H1 (cell line): ENCODE results near the gene CDH12. TPM values are rescaled to one million over a fixed set of nuclear protein-coding genes. Genes with fewer than 3 reads are reported as not detected.

Experiments used
- CTCF ChIA-PET: fragments of 300-600 bp; sonication (Branson Sonifier 250); formaldehyde crosslinking; loops from one replicate; lab custom pipeline; 2021; ENCODE audit not compliant: partially characterized antibody; lab: Charles Lee
- POLR2A ChIA-PET: fragments of 300-600 bp; sonication (Branson Sonifier 250); formaldehyde crosslinking; loops from one replicate; lab custom pipeline; 2021; ENCODE audit warnings: inconsistent platforms; ENCODE audit not compliant: partially characterized antibody; lab: Charles Lee
- DNase-seq, 2 experiments: peaks; one replicate each; pipeline versions ENCODE4 v3.0.0 to v3.0.0-alpha.2; 2010 to 2022; ENCODE audit warnings: low spot score in 2 of 2, low read depth in 1 of 2, mixed read lengths in 1 of 2
- FAIRE-seq: peaks from 2 replicates; lab custom pipeline; 2011; peaks lifted over from hg19 to GRCh38; lab: Jason Lieb, UNC
- H2AFZ ChIP-seq: 2 replicates; pipeline ENCODE4 v1.8.1; 2012; ENCODE audit warnings: low read length, inconsistent platforms
- H2AK5ac ChIP-seq: 2 replicates; pipeline ENCODE4 v1.6.1; 2013; ENCODE audit warnings: low read depth, low read length
- H2BK120ac ChIP-seq: replicated peaks from 2 replicates; pipeline ENCODE3; 2013; ENCODE audit warnings: low read depth, low read length, inconsistent platforms
- H2BK12ac ChIP-seq: 2 replicates; pipeline ENCODE4 v1.6.1; 2013; ENCODE audit warnings: low read depth, low read length
- H2BK15ac ChIP-seq: 2 replicates; pipeline ENCODE4 v1.6.1; 2013; ENCODE audit warnings: low read length
- H2BK20ac ChIP-seq: 2 replicates; pipeline ENCODE4 v1.6.1; 2013; ENCODE audit warnings: low read length
- H2BK5ac ChIP-seq: 2 replicates; pipeline ENCODE4 v1.6.1; 2013; ENCODE audit warnings: low read depth, low read length
- H3K14ac ChIP-seq: 2 replicates; pipeline ENCODE4 v1.6.1; 2013; ENCODE audit warnings: inconsistent platforms; ENCODE audit not compliant: insufficient read length
- H3K18ac ChIP-seq: 2 replicates; pipeline ENCODE4 v1.6.1; 2013; ENCODE audit warnings: low read length; ENCODE audit errors: extremely low read depth
- H3K23ac ChIP-seq: 2 replicates; pipeline ENCODE4 v1.6.1; 2013; ENCODE audit warnings: inconsistent platforms; ENCODE audit not compliant: insufficient read length
- H3K23me2 ChIP-seq: 2 replicates; pipeline ENCODE4 v1.6.1; 2013; ENCODE audit warnings: low read depth, low read length
- H3K27ac ChIP-seq: 2 replicates; pipeline ENCODE4 v1.6.1; 2011; ENCODE audit warnings: low read depth, low read length, inconsistent platforms
- H3K27me3 ChIP-seq, 4 experiments: replicated peaks in 1 of 4; 1 replicate in 1 of 4; 2 replicates in 3 of 4; pipeline versions ENCODE4 v1.6.1 to v1.8.1; 2011 to 2013; ENCODE audit warnings: low read length in 3 of 4, mild to moderate bottlenecking in 3 of 4, inconsistent platforms in 2 of 4, mixed read lengths in 2 of 4, moderate library complexity in 1 of 4; ENCODE audit not compliant: control insufficient read depth in 3 of 4, insufficient read depth in 3 of 4; ENCODE audit errors: extremely low read depth in 1 of 4
- H3K36me3 ChIP-seq, 4 experiments: 2 replicates each; pipeline versions ENCODE4 v1.6.1 to v1.8.1; 2011 to 2013; ENCODE audit warnings: mild to moderate bottlenecking in 4 of 4, low read length in 3 of 4, moderate library complexity in 2 of 4, control low read depth in 1 of 4, inconsistent platforms in 1 of 4; ENCODE audit not compliant: insufficient read depth in 4 of 4, control insufficient read depth in 2 of 4
- H3K4ac ChIP-seq: replicated peaks from 2 replicates; pipeline ENCODE3; 2013; ENCODE audit warnings: low read length, low read depth, mixed read lengths, inconsistent platforms; ENCODE audit not compliant: insufficient read length
- H3K4me1 ChIP-seq, 4 experiments: replicated peaks in 1 of 4; 1 replicate in 1 of 4; 2 replicates in 3 of 4; pipeline versions ENCODE4 v1.6.1 to v1.8.1; 2011 to 2013; ENCODE audit warnings: low read length in 3 of 4, inconsistent platforms in 2 of 4, mixed read lengths in 1 of 4; ENCODE audit not compliant: insufficient read depth in 4 of 4, control insufficient read depth in 3 of 4
- H3K4me2 ChIP-seq, 2 experiments: 2 replicates each; pipeline versions ENCODE4 v1.6.1 to v1.8.1; 2011 to 2013; ENCODE audit warnings: low read depth in 2 of 2, low read length in 2 of 2, control low read depth in 1 of 2, inconsistent platforms in 1 of 2, mild to moderate bottlenecking in 1 of 2; ENCODE audit not compliant: insufficient read depth in 1 of 2
- H3K4me3 ChIP-seq, 4 experiments: fragments of 200-600, 300-600 bp in 1 of 4; sonication (generic), shearing (Covaris generic), sonication (Bioruptor Twin) in 1 of 4; 2 replicates each; pipeline versions ENCODE4 v1.5.1 to v1.8.1; 2011 to 2016; ENCODE audit warnings: low read length in 4 of 4, low read depth in 3 of 4, control low read depth in 2 of 4, inconsistent platforms in 2 of 4, mild to moderate bottlenecking in 2 of 4, mixed read lengths in 1 of 4, moderate library complexity in 1 of 4; ENCODE audit not compliant: insufficient read depth in 2 of 4; ENCODE audit errors: extremely low read depth in 1 of 4
- H3K56ac ChIP-seq: replicated peaks from 2 replicates; pipeline ENCODE3; 2013; ENCODE audit warnings: low read depth, mild to moderate bottlenecking, mixed read lengths, low read length, inconsistent platforms; ENCODE audit not compliant: insufficient read length
- H3K79me1 ChIP-seq: 2 replicates; pipeline ENCODE4 v1.6.1; 2013; ENCODE audit warnings: low read depth, low read length, control low read depth
- H3K79me2 ChIP-seq, 2 experiments: 2 replicates each; pipeline versions ENCODE4 v1.6.1 to v1.8.1; 2012 to 2013; ENCODE audit warnings: low read length in 2 of 2, mild to moderate bottlenecking in 2 of 2, inconsistent platforms in 1 of 2; ENCODE audit not compliant: insufficient read depth in 2 of 2, control insufficient read depth in 1 of 2
- H3K9ac ChIP-seq, 4 experiments: replicated peaks in 1 of 4; 1 replicate in 1 of 4; 2 replicates in 3 of 4; pipeline versions ENCODE4 v1.6.1 to v1.8.1; 2011 to 2013; ENCODE audit warnings: low read depth in 3 of 4, low read length in 3 of 4, control low read depth in 2 of 4, mild to moderate bottlenecking in 2 of 4, moderate library complexity in 2 of 4, inconsistent platforms in 1 of 4; ENCODE audit errors: extremely low read depth in 1 of 4
- H3K9me3 ChIP-seq, 2 experiments: 2 replicates each; pipeline versions ENCODE4 v1.6.1 to v1.8.1; 2012 to 2013; ENCODE audit warnings: mild to moderate bottlenecking in 2 of 2, moderate library complexity in 2 of 2, control low read depth in 1 of 2, inconsistent platforms in 1 of 2, low read depth in 1 of 2, low read length in 1 of 2, mixed read lengths in 1 of 2; ENCODE audit not compliant: insufficient read depth in 2 of 2
- H4K20me1 ChIP-seq, 2 experiments: replicated peaks in 1 of 2; 2 replicates each; pipeline versions ENCODE3 to v1.8.1; 2011 to 2013; ENCODE audit warnings: inconsistent platforms in 2 of 2, low read length in 2 of 2, mild to moderate bottlenecking in 1 of 2; ENCODE audit not compliant: insufficient read depth in 2 of 2, control insufficient read depth in 1 of 2
- H4K5ac ChIP-seq: 2 replicates; pipeline ENCODE4 v1.6.1; 2013; ENCODE audit warnings: low read length, low read depth, mixed read lengths, inconsistent platforms; ENCODE audit not compliant: insufficient read length
- H4K8ac ChIP-seq: 2 replicates; pipeline ENCODE4 v1.8.0; 2013; ENCODE audit warnings: mild to moderate bottlenecking, moderate library complexity, low read length, inconsistent platforms; ENCODE audit not compliant: insufficient read depth; ENCODE audit errors: extremely low read depth
- H4K91ac ChIP-seq: replicated peaks from 2 replicates; pipeline ENCODE3; 2013; ENCODE audit warnings: low read length, mixed read lengths, inconsistent platforms; ENCODE audit not compliant: insufficient read length
- CREB1 ChIP-seq: IDR thresholded peaks from 2 replicates; pipeline ENCODE4 v1.6.1; 2012; ENCODE audit warnings: inconsistent platforms
- WGBS, 2 experiments: shearing (Covaris generic) in 1 of 2; methylation state at CpG; one replicate each; pipeline versions ENCODE4 v1.1.6 to v1.1.7; 2013 to 2015; ENCODE audit warnings: low lambda C conversion rate in 2 of 2, mixed read lengths in 2 of 2, inconsistent platforms in 1 of 2, low coverage in 1 of 2, missing lambda C conversion rate in 1 of 2; ENCODE audit not compliant: insufficient replicate concordance in 2 of 2, insufficient coverage in 1 of 2, insufficient read length in 1 of 2; ENCODE audit errors: extremely low coverage in 1 of 2, missing lambda C conversion rate in 1 of 2; 5-methylcytosine and 5-hydroxymethylcytosine counted together
- polyA plus RNA-seq, 7 experiments: library from polyadenylated mRNA; depleted of rRNA in 3 of 7; stranded (reverse) in 5 of 7; unstranded in 2 of 7; fragments of >200 nt in 5 of 7; fragments of 200-250 nt in 2 of 7; gene quantifications; 1 replicate in 5 of 7; 2 replicates in 1 of 7; 4 replicates in 1 of 7; pipeline versions ENCODE4 v1.2.1 to v1.2.3, GENCODE V29; 2011 to 2013; ENCODE audit warnings: missing spikeins in 2 of 7, mixed read lengths in 2 of 7
- total RNA-seq: library from RNA; stranded (reverse); fragmentation: NEBNext Ultra II Directional; extraction: Animal tissue kit (Norgen Biotek cat#: 25700); gene quantifications from 2 replicates; pipeline ENCODE4 v1.2.1, GENCODE V29; 2021

Gene CDH12
- total and polyA plus RNA-seq, 2 of the 8 experiments (the other 6 are each of a cell fraction or from before 2014, with no cell fraction given), result 0.03 TPM; not detected in 1

DNA sequence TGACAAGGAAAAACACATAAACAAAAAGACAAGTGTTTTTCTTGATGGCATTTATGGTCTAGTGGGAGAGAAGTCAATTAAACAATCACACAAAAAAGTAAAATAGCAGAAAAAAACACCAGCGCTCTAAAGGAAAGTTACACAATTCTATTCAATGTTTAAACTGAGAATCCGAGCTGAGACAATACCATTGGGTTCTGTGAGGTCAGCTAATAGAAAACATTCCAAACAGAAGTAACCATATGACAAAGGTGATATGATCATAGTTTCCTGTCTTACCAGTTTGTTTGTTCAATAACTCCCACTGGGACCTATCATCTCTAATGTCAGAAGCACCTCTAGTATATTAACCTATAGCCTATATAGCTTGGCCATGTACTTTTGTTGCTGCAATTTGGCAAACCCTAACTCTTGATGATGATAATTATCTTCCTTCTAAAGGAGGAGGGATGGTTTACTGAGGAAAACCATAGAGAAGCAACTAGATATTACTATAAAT lies 1030.0 kb downstream of the CDH12 start:
- Histone ChIP-seq H2AFZ (no peak overlapping the region), H3K27me3 (no peaks in the 10 kb centered on the region), H4K8ac (no peak overlapping the region), H3K23me2 (no peaks in the 10 kb centered on the region), H3K18ac (no peak overlapping the region), H4K20me1 (no peaks in the 10 kb centered on the region), H2BK120ac (no peak overlapping the region), H2BK15ac (no peak overlapping the region), H3K79me2 (no peaks in the 10 kb centered on the region), H2BK12ac (no peak overlapping the region), H3K4ac (no peak overlapping the region), H3K9me3 (no peaks in the 10 kb centered on the region), H3K23ac (no peak overlapping the region), H4K91ac (no peak overlapping the region), H2AK5ac (no peak overlapping the region), H3K4me3 (no peak overlapping the region), H3K79me1 (no peaks in the 10 kb centered on the region), H3K27ac (no peak overlapping the region), H3K9ac (no peak overlapping the region), H3K56ac (no peak overlapping the region), H2BK20ac (no peak overlapping the region), H2BK5ac (no peak overlapping the region), H3K14ac (no peak overlapping the region), H3K36me3 (no peaks in the 10 kb centered on the region), H3K4me2 (no peak overlapping the region), H4K5ac (no peak overlapping the region), H3K4me1 (no peaks in the 10 kb centered on the region)
- CTCF ChIA-PET, result interaction anchor here (0.7 kb wide), 1 partner anchor 1282 kb away, joined by 3 read pairs; no protein-coding TSS in a partner anchor
- 95% methylated on average over 2 of the region's 2 CpGs; no CpG with 5 or more reads in 1 of the 2 experiments for WGBS, 2 experiments
- POLR2A ChIA-PET, result no interaction called here
- TF ChIP-seq CREB1, result no peak
- DNase-seq (no peak), FAIRE-seq (no peak)
